ENCODE results near the gene KIR2DL1.
"Not testable (repeated sequence)": the region's sequence is repeated elsewhere in the genome, so short reads cannot be mapped to it uniquely, and the experiment has no call there.

Gene KIR2DL1

DNA sequence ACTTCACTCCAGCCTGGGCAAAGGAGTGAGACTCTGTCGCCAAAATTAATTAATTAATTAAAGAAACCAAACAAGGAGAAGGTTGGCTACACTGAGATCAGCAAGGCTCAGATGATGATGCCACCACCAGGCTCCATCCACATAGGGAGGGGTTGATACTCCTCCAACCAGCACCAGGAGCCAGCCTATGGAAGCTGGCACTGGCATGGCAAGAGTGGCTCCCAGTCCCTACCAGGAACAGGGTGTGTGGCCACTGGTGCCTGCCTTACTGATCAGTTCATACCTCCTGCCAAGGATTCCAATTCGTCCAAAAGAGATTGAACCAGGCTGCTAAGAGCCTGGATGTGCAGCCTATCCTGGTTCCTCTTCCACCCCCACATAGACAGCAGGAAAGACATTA lies 3.1 kb downstream of the KIR2DL1 start:
- not testable (repeated sequence) for DNase-seq

DNA sequence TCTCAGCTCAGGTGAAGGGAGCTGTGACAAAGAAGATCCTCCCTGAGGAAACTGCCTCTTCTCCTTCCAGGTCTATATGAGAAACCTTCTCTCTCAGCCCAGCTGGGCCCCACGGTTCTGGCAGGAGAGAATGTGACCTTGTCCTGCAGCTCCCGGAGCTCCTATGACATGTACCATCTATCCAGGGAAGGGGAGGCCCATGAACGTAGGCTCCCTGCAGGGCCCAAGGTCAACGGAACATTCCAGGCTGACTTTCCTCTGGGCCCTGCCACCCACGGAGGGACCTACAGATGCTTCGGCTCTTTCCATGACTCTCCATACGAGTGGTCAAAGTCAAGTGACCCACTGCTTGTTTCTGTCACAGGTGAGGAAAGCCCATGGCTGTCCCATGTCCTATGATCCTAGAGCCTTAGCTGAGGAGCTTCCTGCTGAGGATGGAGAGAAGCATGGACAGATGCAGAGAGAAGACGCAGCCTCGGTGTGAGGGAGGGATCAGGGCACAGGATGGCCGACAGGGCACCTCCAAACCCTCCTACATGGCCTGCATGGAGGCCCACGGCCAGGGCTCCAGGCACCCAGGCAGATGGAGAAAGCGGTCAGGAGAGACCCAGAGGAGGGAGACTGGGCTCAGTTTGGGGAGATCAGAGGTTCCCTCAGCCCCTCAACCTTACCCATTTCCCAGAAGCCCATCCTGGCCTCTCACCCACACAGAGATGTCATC lies 5.7 kb downstream of the KIR2DL1 start:
- DNase-seq = not testable (repeated sequence)

DNA sequence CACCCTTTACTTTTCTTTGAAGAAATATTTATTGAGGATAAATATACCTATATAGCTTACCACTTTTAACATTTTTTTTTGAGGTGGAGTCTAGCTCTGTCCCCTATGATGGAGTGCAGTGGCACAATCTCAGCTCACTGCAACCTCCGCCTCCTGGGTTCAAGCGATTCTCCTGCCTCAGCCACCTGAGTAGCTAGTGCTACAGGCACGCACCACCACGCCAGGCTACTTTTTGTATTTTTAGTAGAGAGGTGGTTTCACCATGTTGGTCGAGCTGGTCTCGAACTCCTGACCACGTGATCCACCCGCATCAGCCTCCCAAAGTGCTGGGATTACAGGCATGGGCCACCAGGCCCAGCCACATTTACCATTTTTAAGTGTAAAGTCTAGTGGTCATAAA lies 6.2 kb downstream of the KIR2DL1 start:
- DNase-seq = not testable (repeated sequence)

DNA sequence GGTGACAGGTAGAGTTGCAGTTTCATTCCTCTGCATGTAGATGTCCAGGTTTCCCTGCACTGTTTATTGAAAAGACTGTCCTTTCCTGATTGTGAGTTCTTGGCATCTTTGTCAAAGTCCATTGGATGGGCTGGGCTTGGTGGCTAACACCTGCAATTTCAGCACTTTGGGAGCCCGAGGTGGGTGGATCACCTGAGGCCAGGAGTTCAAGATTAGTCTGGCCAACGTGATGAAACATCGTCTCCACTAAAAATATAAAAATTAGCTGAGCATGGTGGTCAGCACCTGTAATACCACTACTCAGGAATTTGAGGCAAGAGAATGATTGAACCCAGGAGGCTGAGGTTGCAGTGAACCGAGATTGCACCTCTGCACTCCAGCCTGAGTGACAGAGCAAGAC lies 8.3 kb downstream of the KIR2DL1 start:
- DNase-seq = not testable (repeated sequence)

DNA sequence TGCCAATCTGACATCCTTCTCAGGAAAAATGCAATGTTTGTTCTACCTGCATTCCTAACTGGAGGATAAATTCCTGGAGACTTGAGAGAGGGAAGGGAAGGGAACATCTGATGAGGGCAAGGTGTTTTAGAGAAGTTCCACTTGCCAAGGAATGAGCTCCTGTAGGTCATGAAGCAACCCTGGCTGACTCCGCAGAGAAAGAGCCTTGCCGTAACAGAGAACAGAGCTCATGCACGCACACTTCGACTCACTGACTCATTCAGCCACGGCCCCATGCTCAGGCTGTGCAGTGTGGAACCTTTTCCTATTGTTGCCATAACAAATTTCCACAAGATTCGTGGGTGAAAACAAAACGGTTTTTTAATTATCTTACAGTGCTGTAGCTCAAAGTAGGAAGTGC lies 9.3 kb downstream of the KIR2DL1 start:
- not testable (repeated sequence) for DNase-seq

DNA sequence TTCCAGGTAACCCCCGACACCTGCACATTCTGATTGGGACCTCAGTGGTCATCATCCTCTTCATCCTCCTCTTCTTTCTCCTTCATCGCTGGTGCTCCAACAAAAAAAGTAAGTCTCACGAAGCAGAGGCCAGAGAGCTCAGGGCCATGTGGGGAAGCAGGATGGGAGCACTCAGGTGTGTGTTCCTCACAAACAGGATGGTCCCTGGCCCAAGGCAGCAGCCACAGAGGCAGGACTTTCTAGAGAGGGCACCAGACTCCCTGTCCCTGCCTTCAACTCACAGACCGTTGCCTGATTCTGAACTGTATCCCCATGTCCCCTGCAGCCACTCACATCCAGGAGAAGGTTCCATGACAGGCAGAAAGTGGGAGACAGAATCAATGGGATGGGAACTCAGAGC lies 13.3 kb downstream of the KIR2DL1 start:
- DNase-seq = not testable (repeated sequence)

DNA sequence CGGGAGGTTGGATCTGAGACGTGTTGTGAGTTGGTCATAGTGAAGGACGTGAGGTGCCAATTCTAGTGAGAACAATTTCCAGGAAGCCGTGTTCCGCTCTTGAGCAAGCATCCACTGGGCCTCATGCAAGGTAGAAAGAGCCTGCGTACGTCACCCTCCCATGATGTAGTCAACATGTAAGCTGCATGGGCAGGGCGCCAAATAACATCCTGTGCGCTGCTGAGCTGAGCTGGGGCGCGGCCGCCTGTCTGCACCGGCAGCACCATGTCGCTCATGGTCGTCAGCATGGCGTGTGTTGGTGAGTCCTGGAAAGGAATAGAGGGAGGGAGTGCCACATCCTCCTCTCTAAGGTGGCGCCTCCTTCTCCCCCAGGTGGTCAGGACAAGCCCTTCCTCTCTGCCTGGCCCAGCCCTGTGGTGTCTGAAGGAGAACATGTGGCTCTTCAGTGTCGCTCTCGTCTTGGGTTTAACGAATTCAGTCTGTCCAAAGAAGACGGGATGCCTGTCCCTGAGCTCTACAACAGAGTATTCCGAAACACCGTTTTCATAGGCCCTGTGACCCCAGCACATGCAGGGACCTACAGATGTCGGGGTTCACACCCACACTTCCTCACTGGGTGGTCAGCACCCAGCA lies 16.6 kb downstream of the KIR2DL1 start:
- not testable (repeated sequence) for DNase-seq

DNA sequence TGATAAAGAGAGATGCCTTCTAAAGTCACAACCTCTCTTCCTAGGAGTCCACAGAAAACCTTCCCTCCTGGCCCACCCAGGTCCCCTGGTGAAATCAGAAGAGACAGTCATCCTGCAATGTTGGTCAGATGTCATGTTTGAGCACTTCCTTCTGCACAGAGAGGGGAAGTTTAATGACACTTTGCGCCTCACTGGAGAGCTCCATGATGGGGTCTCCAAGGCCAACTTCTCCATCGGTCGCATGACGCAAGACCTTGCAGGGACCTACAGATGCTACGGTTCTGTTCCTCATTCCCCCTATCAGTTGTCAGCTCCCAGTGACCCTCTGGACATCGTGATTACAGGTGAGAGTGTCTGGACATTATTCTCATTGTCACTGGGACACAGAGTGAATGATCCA lies 18.6 kb downstream of the KIR2DL1 start:
- DNase-seq = not testable (repeated sequence)

DNA sequence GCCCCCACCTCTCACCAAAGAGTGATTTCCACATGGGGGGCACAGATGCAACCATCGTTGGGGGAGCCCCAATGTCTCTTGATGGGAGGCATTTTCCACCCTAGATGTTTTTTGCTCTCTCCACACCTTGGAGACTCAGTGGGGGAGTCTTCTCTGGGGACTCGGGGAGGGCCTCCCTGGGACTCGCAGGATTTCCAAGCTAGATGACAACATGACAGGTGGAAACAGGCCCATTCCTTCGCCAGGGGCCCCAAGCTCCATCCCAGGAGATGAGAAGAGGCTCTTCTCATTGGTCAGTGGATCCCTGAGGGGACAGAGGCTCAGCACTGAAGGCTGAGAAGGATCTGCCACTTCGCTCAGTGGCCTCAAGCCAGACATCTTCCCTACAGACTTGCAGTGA lies 21.1 kb downstream of the KIR2DL1 start:
- no peak for DNase-seq

DNA sequence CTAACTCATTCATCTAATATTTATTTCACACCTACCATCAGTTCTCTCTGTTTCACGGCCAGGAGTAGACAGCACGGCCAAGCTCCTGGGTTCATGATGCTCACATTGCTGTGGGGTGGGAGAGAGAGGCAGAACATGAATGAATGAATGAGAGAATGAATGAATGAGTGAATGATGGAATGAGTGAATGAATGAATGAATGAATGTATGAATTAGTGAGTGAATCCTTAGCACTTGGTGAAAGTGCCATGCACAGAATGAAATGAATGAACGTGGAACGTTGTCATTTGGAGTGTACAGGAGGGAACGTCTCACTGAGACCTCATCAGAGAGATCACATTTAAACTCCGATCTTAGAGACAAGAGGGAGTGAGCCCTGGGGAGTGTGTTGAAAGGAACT lies 21.9 kb downstream of the KIR2DL1 start:
- no peak for DNase-seq

DNA sequence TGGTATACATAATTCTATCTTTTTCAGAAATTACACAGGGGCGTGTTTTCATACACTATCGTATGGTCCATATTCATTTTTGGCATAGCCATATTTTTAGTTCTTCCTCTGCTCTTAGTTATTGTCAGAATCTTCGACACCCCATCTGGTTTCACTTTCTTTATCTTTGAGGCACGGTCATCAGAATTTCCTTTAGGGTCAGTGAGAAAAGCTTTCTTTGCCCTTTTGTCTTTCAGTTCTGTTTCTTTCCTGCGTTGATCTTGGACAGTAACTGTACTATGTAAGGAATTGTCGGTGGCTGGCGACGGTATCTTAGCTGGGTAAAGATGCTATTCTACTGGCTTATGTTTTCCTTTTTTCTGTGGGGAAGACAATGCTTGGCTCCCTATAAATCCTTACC lies 23.2 kb downstream of the KIR2DL1 start:
- DNase-seq = peak; percentile 7

DNA sequence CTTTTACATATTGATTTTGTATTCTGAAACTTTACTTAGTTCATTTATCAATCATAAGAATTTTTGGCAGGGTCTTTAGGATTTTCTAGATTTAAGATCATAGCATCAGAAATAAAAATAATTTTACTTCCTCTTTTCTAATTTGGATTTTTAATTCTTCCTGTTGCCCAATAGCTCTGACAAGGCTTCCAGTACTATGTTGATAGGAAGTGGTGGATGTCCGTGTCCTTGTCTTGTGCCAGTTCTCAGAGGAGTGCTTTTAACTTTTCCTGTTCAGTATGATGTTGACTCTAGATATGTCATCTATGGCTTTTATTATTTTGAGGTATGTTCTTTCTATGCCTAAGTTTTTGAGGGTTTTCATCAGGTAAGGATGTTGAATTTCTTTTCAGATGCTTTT lies 26.2 kb downstream of the KIR2DL1 start:
- DNase-seq = no peak

DNA sequence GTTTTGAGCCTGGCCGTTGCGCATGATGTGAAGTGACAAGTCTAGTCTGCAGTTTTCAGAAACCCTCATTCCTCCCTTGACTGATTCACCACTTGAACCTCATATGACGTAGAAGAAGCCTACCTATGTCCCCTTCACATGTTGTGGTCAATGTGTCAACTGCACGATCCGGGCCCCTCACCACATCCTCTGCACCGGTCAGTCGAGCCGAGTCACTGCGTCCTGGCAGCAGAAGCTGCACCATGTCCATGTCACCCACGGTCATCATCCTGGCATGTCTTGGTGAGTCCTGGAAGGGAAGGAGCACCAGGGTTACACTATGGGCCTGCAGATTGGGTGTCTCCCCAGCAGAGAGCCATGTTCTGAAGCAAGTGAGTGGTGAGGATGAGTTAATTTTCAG lies 33.8 kb downstream of the KIR2DL1 start, which contains the start of gene KIR2DL4:
Gene KIR2DL4, plus strand, starts transcription at position 201 of the 400 bp plus-strand sequence. Its CDS starts 42 bp downstream, at position 243.
- peak; percentile 8 for DNase-seq

DNA sequence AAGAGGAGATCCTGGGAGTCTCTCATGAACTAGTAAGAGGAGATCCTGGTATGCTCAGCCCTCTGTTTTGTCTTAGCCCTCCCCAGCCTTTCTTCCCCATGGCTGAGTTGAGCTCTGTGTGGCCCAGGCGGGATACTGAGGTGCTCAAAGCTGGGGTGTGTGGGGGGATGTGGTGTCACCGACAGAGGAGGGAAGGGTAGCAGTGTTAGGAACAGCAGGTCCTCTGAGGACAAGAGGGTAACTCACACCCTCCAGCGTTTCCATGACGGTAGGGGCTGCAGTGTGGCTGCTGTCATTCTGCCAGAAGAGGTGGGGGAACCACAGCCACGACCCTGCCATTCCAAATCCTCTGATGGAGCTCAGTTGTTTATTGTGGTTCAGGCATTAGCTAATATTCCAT lies 34.5 kb downstream of the KIR2DL1 start:
- no peak for DNase-seq

DNA sequence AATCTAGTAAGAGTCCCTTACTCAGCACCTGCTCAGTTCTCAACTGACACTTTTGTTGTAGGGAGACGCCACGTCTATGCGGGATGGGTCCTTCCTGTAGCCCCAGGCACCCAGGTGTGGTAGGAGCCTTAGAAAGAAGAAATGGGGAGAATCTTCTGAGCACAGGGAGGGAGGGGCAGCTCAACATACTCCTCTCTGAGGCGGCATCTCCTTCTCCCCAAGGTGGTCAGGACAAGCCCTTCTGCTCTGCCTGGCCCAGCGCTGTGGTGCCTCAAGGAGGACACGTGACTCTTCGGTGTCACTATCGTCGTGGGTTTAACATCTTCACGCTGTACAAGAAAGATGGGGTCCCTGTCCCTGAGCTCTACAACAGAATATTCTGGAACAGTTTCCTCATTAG lies 35.0 kb downstream of the KIR2DL1 start:
- no peak for DNase-seq

DNA sequence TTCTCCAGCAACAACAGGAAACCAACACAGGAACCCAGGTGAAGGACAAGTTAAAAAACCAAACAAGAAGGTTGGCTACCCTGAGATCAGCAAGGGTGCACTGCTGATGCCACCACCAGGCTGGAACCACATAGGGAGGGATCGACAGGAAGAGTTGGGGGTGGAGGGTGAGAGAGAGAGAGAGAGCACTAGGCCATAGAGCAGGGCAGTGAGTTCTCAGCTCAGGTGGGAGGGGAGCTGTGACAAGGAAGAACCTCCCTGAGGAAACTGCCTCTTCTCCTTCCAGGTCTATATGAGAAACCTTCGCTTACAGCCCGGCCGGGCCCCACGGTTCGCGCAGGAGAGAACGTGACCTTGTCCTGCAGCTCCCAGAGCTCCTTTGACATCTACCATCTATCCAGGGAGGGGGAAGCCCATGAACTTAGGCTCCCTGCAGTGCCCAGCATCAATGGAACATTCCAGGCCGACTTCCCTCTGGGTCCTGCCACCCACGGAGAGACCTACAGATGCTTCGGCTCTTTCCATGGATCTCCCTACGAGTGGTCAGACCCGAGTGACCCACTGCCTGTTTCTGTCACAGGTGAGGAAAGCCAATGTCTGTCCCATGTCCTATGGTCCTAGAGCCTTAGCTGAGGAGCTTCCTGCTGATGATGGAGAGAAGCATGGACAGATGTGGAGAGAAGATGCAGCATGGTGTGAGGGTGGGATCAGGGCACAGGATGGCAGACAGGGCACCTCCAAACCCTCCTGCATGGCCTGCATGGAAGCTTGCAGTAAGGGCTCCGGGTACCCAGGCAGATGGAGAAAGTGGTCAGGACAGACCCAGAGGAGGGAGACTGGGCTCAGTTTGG lies 36.3 kb downstream of the KIR2DL1 start:
- no peak for DNase-seq

DNA sequence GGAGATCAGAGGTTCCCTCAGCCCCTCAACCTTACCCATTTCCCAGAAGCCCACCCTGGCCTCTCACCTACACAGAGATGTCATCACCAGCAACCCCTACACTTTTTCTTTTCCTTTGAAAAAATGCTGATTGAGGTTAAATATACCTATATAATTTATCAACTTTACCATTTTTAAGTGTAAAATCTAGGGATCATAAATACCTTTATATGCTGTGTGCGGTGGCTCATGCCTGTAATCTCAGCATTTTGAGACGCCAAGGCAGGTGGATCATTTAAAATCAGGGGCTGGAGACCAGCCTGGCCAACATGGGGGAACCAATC lies 36.9 kb downstream of the KIR2DL1 start:
- no peak for DNase-seq

DNA sequence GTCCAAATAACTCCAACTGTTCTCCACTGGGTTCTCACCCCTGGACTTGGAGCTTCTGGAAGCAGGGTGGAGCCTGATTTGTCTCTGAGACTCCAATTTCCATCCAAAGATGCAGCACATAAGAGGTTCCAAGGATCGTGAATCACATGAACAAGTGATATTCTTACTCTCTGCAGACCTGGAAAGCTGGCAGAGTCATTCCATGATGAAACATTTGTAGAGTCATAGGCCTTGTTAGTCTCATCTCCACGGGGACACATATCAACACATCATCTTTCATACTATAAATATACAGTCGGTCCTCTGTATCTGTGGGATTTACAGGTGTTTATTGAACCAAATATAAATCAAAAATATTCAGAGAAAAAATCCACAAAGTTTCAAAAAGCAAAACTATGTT lies 45.0 kb downstream of the KIR2DL1 start:
- DNase-seq = not testable (repeated sequence)

DNA sequence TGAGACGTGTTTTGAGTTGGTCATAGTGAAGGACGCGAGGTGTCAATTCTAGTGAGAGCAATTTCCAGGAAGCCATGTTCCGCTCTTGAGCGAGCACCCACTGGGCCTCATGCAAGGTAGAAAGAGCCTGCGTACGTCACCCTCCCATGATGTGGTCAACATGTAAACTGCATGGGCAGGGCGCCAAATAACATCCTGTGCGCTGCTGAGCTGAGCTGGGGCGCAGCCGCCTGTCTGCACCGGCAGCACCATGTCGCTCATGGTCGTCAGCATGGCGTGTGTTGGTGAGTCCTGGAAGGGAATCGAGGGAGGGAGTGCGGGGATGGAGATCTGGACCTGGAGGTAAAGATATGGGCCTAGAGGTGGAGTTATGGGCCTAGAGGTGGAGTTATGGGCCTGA lies 46.7 kb downstream of the KIR2DL1 start, which contains the start of gene KIR3DL1:
Gene KIR3DL1, plus strand, starts transcription at position 218 of the 400 bp plus-strand sequence.
- DNase-seq = not testable (repeated sequence)

DNA sequence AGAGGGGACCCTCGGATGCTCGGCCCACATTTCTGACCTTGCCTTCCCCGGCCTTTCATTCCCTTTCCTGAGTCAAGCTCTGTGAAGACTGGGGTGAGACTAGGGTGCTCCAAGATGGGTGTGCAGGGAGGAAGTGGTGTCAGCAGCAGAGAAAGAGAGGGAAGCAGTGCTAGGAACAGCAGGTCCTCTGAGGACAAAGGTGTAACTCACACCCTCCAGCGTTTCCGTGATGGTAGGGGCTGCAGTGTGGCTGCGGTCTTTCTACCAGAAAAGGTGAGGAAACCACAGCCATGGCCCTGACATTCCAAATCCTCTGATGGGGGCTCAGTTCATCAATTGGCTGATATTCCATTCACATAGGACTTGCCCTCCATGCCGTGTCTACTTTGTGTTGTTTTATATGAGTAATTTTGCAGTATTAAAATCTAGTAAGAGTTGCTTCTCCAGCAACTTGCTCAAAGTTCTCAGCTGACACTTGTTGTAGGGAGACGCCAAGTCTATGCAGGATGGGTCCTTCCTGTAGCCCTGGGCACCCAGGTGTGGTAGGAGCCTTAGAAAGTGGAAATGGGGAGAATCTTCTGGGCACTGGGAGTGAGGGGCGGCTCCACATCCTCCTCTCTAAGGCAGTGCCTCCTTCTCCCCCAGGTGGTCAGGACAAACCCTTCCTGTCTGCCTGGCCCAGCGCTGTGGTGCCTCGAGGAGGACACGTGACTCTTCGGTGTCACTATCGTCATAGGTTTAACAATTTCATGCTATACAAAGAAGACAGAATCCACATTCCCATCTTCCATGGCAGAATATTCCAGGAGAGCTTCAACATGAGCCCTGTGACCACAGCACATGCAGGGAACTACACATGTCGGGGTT lies 48.3 kb downstream of the KIR2DL1 start:
- DNase-seq = no peak

DNA sequence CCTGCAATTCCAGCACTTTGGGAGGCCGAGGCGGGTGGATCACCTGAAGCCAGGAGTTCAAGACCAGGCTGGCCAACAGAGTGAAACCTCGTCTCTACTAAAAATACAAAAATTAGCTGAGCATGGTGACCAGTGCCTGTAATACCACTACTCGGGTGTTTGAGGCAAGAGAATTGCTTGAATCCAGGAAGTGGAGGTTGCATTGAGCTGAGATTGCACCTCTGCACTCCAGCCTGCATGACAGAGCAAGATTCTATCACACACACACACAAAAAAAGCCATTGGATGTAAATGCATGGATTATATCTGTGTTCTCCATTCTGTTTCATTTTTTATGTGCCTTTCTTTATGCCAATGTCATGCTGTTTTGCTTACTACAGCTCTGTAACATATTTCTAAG lies 54.8 kb downstream of the KIR2DL1 start:
- not testable (repeated sequence) for DNase-seq

DNA sequence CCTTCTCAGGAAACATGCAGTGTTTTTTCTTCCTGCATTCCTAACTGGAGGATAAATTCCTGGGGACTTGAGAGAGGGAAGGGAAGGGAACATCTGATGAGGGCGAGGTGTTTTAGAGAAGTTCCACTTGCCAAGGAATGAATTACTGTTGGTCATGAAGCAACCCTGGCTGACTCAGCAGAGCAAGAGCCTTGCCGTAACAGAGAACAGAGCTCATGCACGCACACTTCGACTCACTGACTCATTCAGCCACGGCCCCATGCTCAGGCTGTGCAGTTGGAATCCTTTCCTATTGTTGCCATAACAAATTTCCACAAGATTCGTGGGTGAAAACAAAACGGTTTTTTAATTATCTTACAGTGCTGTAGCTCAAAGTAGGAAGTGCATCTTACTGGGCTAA lies 55.7 kb downstream of the KIR2DL1 start:
- DNase-seq = not testable (repeated sequence)

DNA sequence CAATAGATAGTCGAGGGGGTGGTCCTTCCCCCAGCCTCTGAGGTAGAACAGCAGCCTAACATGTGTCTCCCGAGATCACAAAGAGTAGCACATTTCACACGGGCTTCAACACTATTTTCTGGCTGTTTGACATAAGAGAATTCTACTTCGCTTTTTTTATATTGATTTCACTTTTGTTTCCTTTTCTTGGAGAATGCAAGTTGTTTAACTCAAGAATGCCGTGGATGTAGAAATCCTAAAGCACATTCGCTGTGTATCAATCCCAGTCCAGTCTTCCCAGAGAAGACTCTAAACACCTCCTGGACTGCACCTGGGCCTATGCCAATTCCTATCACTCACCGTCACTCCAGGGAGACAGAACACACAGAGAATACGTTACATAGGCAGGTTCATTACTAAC lies 58.5 kb downstream of the KIR2DL1 start:
- not testable (repeated sequence) for DNase-seq
